A549 (cell line): ENCODE results near the gene SENP5. TPM values are rescaled to one million over a fixed set of nuclear protein-coding genes. Genes with fewer than 3 reads are reported as not detected.

Experiments used
- ATAC-seq, 2 experiments: fragments of 200-7000 bp in 1 of 2; fragments of >200 bp in 1 of 2; cut with Nextera tagmentation in 1 of 2; cut with Tn5 transposase in 1 of 2; 3 replicates each; pipeline versions ENCODE4 v1.8.0 to v1.9.1; 2018 to 2020; ENCODE audit warnings: mild to moderate bottlenecking in 1 of 2, moderate library complexity in 1 of 2
- CTCF ChIA-PET: fragments of 300-600 bp; sonication (Branson Sonifier 250); formaldehyde crosslinking; extraction: SDS; loops from one replicate; lab custom pipeline; 2021; ENCODE audit warnings: antibody characterized with exemption, inconsistent platforms; lab: Yijun Ruan, JAX
- POLR2A ChIA-PET: fragments of 350-600 bp; formaldehyde crosslinking; extraction: SDS; loops from one replicate; lab custom pipeline; 2021; ENCODE audit warnings: antibody characterized with exemption, inconsistent platforms; lab: Yijun Ruan, JAX
- DNase-seq, 2 experiments: peaks; one replicate each; pipeline versions ENCODE4 v3.0.0 to v3.0.0-alpha.2; 2011 to 2016; ENCODE audit warnings: low read depth in 1 of 2, low spot score in 1 of 2
- FAIRE-seq: peaks from 2 replicates; lab custom pipeline; 2011; peaks lifted over from hg19 to GRCh38; lab: Jason Lieb, UNC
- H3K27ac ChIP-seq, 2 experiments: fragments of >200 bp; sonication (Bioruptor Twin); formaldehyde crosslinking; 3 replicates each; pipeline ENCODE4 v1.5.1; 2016 to 2017
- H3K4me1 ChIP-seq: fragments of >200 bp; sonication (Bioruptor Twin); formaldehyde crosslinking; 3 replicates; pipeline ENCODE4 v1.6.1; 2016
- H3K4me2 ChIP-seq: fragments of >200 bp; sonication (Bioruptor Twin); formaldehyde crosslinking; 3 replicates; pipeline ENCODE4 v1.6.1; 2016
- H3K4me3 ChIP-seq: fragments of >200 bp; sonication (Bioruptor Twin); formaldehyde crosslinking; 3 replicates; pipeline ENCODE4 v1.5.1; 2016
- H3K9me3 ChIP-seq: fragments of >200 bp; sonication (Bioruptor Twin); formaldehyde crosslinking; 3 replicates; pipeline ENCODE4 v1.6.1; 2016
- BHLHE40 ChIP-seq: IDR thresholded peaks from 2 replicates; pipeline ENCODE4 v1.6.1; 2012; ENCODE audit warnings: low read depth, low read length, inconsistent platforms
- CEBPB ChIP-seq, 2 experiments: fragments of >200 bp in 1 of 2; sonication (Bioruptor Twin) in 1 of 2; formaldehyde crosslinking in 1 of 2; IDR thresholded peaks; 2 replicates each; pipeline ENCODE4 v1.6.1; 2012 to 2016
- E2F6 ChIP-seq: IDR thresholded peaks from 2 replicates; pipeline ENCODE4 v1.6.1; 2012; ENCODE audit warnings: low read depth, borderline replicate concordance
- EHMT2 ChIP-seq: fragments of 200-600 bp; sonication (generic); IDR thresholded peaks from 2 replicates; pipeline ENCODE4 v1.6.1; 2016; ENCODE audit warnings: antibody characterized with exemption, low read depth, mild to moderate bottlenecking, moderate library complexity
- ESRRA ChIP-seq: fragments of 150-350 bp; IDR thresholded peaks from 2 replicates; pipeline ENCODE4 v1.6.1; 2014; ENCODE audit warnings: mild to moderate bottlenecking, low read length, borderline replicate concordance
- FOSB ChIP-seq: fragments of 250-450 bp; sonication (Bioruptor Pico); IDR thresholded peaks from 2 replicates; pipeline ENCODE4 v1.5.0; 2020; ENCODE audit warnings: mild to moderate bottlenecking, moderate library complexity
- FOSL2 ChIP-seq, 2 experiments: fragments of 450-650 bp in 1 of 2; fragments of >200 bp in 1 of 2; sonication (Bioruptor Twin) in 1 of 2; formaldehyde crosslinking; IDR thresholded peaks; 2 replicates each; pipeline versions ENCODE4 v1.5.0 to v1.6.1; 2016 to 2020; ENCODE audit warnings: mild to moderate bottlenecking in 1 of 2, moderate library complexity in 1 of 2
- GATA3 ChIP-seq: IDR thresholded peaks from 2 replicates; pipeline ENCODE4 v1.6.1; 2012; ENCODE audit warnings: borderline replicate concordance
- HEYL ChIP-seq: fragments of 250-450 bp; sonication (Bioruptor Pico); IDR thresholded peaks from 2 replicates; pipeline ENCODE4 v1.8.0; 2021; ENCODE audit warnings: mild to moderate bottlenecking, moderate library complexity
- HOXA7 ChIP-seq: fragments of 250-450 bp; sonication (Bioruptor Pico); IDR thresholded peaks from 2 replicates; pipeline ENCODE4 v1.5.0; 2020; ENCODE audit warnings: mild to moderate bottlenecking, moderate library complexity
- HOXB5 ChIP-seq: fragments of 250-450 bp; sonication (Bioruptor Pico); IDR thresholded peaks from 2 replicates; pipeline ENCODE4 v1.5.0; 2020; ENCODE audit warnings: mild to moderate bottlenecking, moderate library complexity
- JUN ChIP-seq, 2 experiments: fragments of >200 bp; sonication (Bioruptor Twin); formaldehyde crosslinking; IDR thresholded peaks; 2 replicates in 1 of 2; 3 replicates in 1 of 2; pipeline ENCODE4 v1.6.1; 2016 to 2017
- KDM1A ChIP-seq: fragments of 200-600 bp; sonication (generic); IDR thresholded peaks from 2 replicates; pipeline ENCODE4 v1.6.1; 2016; ENCODE audit warnings: low read depth, mild to moderate bottlenecking
- KDM5A ChIP-seq: fragments of 200-600 bp; sonication (generic); IDR thresholded peaks from 2 replicates; pipeline ENCODE4 v1.6.1; 2016; ENCODE audit warnings: antibody characterized with exemption, mild to moderate bottlenecking
- MAZ ChIP-seq: fragments of 150-350 bp; IDR thresholded peaks from 2 replicates; pipeline ENCODE4 v1.6.1; 2014; ENCODE audit warnings: antibody characterized with exemption, low read depth, low read length, borderline replicate concordance
- MYC ChIP-seq: IDR thresholded peaks from 2 replicates; pipeline ENCODE4 v1.6.1; 2012; ENCODE audit warnings: mild to moderate bottlenecking, inconsistent platforms, low read length, improper control_type of control experiment, borderline replicate concordance
- NPAS2 ChIP-seq: fragments of 250-450 bp; sonication (Bioruptor Pico); IDR thresholded peaks from 2 replicates; pipeline ENCODE4 v1.8.0; 2022; ENCODE audit warnings: mild to moderate bottlenecking, moderate library complexity, borderline replicate concordance
- NR3C1 ChIP-seq: fragments of >200 bp; sonication (Bioruptor Twin); formaldehyde crosslinking; IDR thresholded peaks from 3 replicates; pipeline ENCODE4 v1.6.1; 2017
- PHF8 ChIP-seq: fragments of 200-600 bp; sonication (generic); IDR thresholded peaks from 2 replicates; pipeline ENCODE4 v1.6.1; 2016; ENCODE audit warnings: low read depth, mild to moderate bottlenecking, antibody characterized with exemption, moderate library complexity, borderline replicate concordance
- REST ChIP-seq: fragments of 200-600 bp; sonication (generic); IDR thresholded peaks from 2 replicates; pipeline ENCODE4 v1.6.1; 2016; ENCODE audit warnings: antibody characterized with exemption, mild to moderate bottlenecking, moderate library complexity
- RFX5 ChIP-seq: fragments of 450-650 bp; IDR thresholded peaks from 2 replicates; pipeline ENCODE4 v1.7.1; 2014; ENCODE audit warnings: antibody characterized with exemption, mild to moderate bottlenecking, moderate library complexity
- RNF2 ChIP-seq: fragments of 200-600 bp; sonication (generic); IDR thresholded peaks from 2 replicates; pipeline ENCODE4 v1.6.1; 2016; ENCODE audit warnings: low read depth, mild to moderate bottlenecking, antibody characterized with exemption, moderate library complexity, borderline replicate concordance
- TFCP2L1 ChIP-seq: fragments of 250-450 bp; sonication (Bioruptor Pico); IDR thresholded peaks from 2 replicates; pipeline ENCODE4 v1.5.0; 2021; ENCODE audit warnings: mild to moderate bottlenecking
- ZNF302 ChIP-seq: fragments of 250-450 bp; sonication (Bioruptor Pico); IDR thresholded peaks from 2 replicates; pipeline ENCODE4 v1.9.0; 2021; ENCODE audit warnings: inconsistent platforms, mild to moderate bottlenecking, moderate library complexity
- WGBS: methylation state at CpG from one replicate; pipeline ENCODE4 v1.1.6; 2017; ENCODE audit errors: missing lambda C conversion rate; 5-methylcytosine and 5-hydroxymethylcytosine counted together
- polyA plus RNA-seq, 4 experiments: library from polyadenylated mRNA; depleted of rRNA in 3 of 4; stranded (reverse); fragments of >200 nt; fragmentation: RNase III in 1 of 4; extraction: RNeasy Plus Mini Kit Qiagen cat#74134 plus additional on column Dnase treatment in 1 of 4; gene quantifications; 2 replicates in 3 of 4; 3 replicates in 1 of 4; pipeline ENCODE4 v1.2.3, GENCODE V29; 2011 to 2017
- TF ChIP-seq, protein P1 (sequence below): fragments of >200 bp; sonication (Bioruptor Twin); formaldehyde crosslinking; IDR thresholded peaks from 3 replicates; pipeline ENCODE4 v1.5.1; 2016
- TF ChIP-seq, protein P2 (sequence below): fragments of >200 bp; sonication (Bioruptor Twin); formaldehyde crosslinking; IDR thresholded peaks from 2 replicates; pipeline ENCODE4 v1.6.1; 2016
- TF ChIP-seq, protein P3 (sequence below): fragments of 250-450 bp; sonication (Bioruptor Pico); IDR thresholded peaks from 2 replicates; pipeline ENCODE4 v1.5.0; 2021; ENCODE audit warnings: mild to moderate bottlenecking, moderate library complexity, borderline replicate concordance

Gene SENP5
- polyA plus RNA-seq, 2 of the 4 experiments (the other 2 are of a cell fraction): 6.8 to 12.9 TPM

GRCh38 chr3:196915375-196915774 is 47.7 kb downstream of the SENP5 start:
- no peak for FAIRE-seq
- Histone ChIP-seq H3K4me3 (no peak overlapping the region), H3K9me3 (0 out of 3 replicates have a peak, but pooled peaks cover 3% of the 10 kb centered on the region), H3K27ac (no peak overlapping the region), H3K4me2 (no peak overlapping the region), H3K4me1 (no peaks in the 10 kb centered on the region)
- DNase-seq: no peak
- WGBS: 100% methylated on average over 1 of the region's 3 CpGs
- POLR2A ChIA-PET: no interaction called here
- CTCF ChIA-PET: no interaction called here
- TF ChIP-seq ZNF302: no peak
- TF ChIP-seq NR3C1: no peak
- TF ChIP-seq MYC: no peak
- TF ChIP-seq NPAS2 (CRISPR knock-in tag): no peak
- TF ChIP-seq RNF2: no peak
- no peak for TF ChIP-seq ESRRA
- TF ChIP-seq BHLHE40: no peak
- no peak for TF ChIP-seq E2F6
- no peak for TF ChIP-seq FOSB (CRISPR knock-in tag)
- no peak for TF ChIP-seq REST
- TF ChIP-seq EHMT2: no peak
- TF ChIP-seq, protein P1, sequence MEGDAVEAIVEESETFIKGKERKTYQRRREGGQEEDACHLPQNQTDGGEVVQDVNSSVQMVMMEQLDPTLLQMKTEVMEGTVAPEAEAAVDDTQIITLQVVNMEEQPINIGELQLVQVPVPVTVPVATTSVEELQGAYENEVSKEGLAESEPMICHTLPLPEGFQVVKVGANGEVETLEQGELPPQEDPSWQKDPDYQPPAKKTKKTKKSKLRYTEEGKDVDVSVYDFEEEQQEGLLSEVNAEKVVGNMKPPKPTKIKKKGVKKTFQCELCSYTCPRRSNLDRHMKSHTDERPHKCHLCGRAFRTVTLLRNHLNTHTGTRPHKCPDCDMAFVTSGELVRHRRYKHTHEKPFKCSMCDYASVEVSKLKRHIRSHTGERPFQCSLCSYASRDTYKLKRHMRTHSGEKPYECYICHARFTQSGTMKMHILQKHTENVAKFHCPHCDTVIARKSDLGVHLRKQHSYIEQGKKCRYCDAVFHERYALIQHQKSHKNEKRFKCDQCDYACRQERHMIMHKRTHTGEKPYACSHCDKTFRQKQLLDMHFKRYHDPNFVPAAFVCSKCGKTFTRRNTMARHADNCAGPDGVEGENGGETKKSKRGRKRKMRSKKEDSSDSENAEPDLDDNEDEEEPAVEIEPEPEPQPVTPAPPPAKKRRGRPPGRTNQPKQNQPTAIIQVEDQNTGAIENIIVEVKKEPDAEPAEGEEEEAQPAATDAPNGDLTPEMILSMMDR: no peak
- no peak for TF ChIP-seq TFCP2L1 (CRISPR knock-in tag)
- TF ChIP-seq PHF8: no peak
- TF ChIP-seq CEBPB (IDR thresholded peaks at IDR 0.05): no peak
- TF ChIP-seq HEYL (CRISPR knock-in tag): no peak
- no peak for TF ChIP-seq KDM5A
- TF ChIP-seq, protein P2, sequence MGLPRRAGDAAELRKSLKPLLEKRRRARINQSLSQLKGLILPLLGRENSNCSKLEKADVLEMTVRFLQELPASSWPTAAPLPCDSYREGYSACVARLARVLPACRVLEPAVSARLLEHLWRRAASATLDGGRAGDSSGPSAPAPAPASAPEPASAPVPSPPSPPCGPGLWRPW: no peak
- TF ChIP-seq FOSL2 (IDR thresholded peaks at IDR 0.05): no peak
- TF ChIP-seq FOSL2 (CRISPR knock-in tag; IDR thresholded peaks at IDR 0.05): no peak
- no peak for ATAC-seq

DNA sequence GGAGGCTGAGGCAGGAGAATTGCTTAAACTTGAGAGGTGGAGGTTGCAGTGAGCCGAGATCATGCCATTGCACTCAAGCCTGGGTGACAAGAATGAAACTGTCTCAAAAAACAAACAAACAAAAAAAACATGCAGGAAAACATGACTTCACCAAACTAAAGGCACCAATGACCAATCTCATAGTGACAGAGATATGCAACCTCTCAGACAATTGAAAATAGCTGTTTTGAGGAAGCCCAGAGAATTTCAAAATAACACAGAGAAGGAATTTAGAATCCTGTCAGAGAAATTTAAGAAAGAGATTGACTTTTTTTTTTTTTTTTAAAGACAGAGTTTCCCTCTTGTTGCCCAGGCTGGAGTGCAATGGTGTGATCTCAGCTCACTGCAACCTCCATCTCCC is 48.5 kb downstream of the SENP5 start:
- Histone ChIP-seq H3K27ac (no peak overlapping the region), H3K4me1 (no peaks in the 10 kb centered on the region), H3K9me3 (0 out of 3 replicates have a peak, but pooled peaks cover 3% of the 10 kb centered on the region), H3K4me2 (no peak overlapping the region), H3K4me3 (no peak overlapping the region)
- POLR2A ChIA-PET: no interaction called here
- WGBS: 95% methylated on average over 1 of the region's 1 CpG
- TF ChIP-seq CEBPB (IDR thresholded peaks at IDR 0.05) (no peak), ESRRA (no peak), RFX5 (no peak), HOXA7 (CRISPR knock-in tag) (no peak), GATA3 (no peak), MAZ (no peak), KDM1A (no peak), JUN (IDR thresholded peaks at IDR 0.05) (no peak), HOXB5 (no peak)
- TF ChIP-seq, protein P3, sequence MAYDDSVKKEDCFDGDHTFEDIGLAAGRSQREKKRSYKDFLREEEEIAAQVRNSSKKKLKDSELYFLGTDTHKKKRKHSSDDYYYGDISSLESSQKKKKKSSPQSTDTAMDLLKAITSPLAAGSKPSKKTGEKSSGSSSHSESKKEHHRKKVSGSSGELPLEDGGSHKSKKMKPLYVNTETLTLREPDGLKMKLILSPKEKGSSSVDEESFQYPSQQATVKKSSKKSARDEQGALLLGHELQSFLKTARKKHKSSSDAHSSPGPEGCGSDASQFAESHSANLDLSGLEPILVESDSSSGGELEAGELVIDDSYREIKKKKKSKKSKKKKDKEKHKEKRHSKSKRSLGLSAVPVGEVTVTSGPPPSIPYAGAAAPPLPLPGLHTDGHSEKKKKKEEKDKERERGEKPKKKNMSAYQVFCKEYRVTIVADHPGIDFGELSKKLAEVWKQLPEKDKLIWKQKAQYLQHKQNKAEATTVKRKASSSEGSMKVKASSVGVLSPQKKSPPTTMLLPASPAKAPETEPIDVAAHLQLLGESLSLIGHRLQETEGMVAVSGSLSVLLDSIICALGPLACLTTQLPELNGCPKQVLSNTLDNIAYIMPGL (CRISPR knock-in tag): no peak
- CTCF ChIA-PET: interaction anchor here (0.6 kb wide), 1 partner anchor 182 kb away, joined by 3 read pairs; no protein-coding TSS in a partner anchor
- no peak for FAIRE-seq
- no peak for ATAC-seq
- DNase-seq: no peak
